GM19455 (cell line): Measurements from ENCODE around the gene CATSPERD.
"Not testable (repeated sequence)": the region's sequence is repeated elsewhere in the genome, so short reads cannot be mapped to it uniquely, and the experiment has no call there.

Experiments
- ATAC-seq: cut with Tn5 transposase; IDR thresholded peaks from one replicate; pipeline ENCODE4 v1.9.1; 2021; ENCODE audit not compliant: unreplicated experiment

CATSPERD gene

DNA sequence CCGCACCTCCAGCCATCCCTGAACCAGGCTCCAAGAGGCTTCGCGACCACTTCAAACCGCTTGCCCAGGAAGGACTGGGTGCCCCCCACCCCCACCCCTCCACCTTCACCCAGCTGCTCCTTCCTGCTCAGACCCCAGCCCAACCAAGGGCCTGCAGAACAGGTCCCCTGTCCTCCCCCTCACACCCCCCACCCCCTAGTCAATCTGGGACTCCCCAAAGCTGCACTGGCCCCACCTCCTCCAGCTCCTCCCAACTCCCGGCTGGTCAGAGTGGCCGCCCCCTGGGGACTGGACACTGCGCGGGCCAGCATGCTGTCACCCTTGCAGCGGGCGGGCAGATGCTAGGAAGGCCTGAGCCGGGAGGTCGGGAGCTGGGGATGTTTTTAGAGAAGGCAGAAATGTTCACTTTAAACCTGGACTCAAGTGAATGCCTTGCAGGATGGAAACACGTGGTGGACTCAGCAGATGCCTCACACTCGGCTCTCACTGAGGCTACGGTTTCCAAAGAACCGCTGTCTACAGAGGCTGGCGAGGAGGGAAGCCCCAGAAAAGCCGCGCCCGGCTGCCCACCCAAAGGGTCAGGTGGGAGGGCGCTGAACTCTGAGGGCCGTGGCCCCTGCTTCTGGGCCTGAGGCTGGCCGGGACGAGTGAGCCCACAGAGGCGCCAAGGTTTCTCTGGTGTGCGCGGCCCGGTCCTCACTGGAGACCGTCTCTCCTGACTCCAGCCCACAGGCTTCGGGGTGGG, 22.4 kb upstream of the CATSPERD start:
- no peak for ATAC-seq

DNA sequence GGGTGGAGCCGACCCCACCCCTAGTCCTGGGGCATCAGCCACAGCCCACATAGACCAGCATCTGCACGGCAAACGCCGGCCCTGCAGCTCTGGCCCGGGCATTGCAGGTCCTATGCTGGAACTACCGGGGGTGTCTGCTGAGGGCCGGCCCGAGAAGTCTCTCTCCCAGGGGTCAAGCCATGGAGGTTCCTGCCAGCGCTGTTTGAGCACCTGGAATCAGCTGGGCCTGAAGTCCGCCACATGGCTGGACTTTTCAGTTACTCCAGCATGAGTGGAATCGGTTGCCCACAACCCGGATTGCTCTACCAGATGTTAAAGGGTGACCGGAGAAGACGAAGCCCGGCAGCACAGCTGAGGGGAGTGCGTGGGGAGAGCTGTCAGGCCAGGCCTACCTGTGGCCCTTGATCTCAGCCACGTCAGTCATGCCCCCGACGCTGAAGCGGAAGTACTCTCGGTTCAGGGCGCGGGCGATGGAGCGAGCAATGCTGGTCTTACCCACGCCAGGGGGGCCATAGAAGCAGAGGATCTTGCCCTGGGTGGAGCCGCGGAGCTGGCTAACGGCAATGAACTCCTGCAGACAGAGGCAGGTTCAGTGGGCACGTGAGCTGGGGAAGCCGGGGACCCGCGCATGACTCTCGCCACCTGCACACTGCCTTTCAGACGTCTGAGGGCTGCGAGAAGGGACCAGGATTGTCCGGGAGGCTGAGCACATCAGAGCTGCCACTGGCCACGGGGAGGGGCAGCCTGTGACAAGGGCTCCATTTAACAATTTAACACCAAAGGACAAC, 21.6 kb upstream of the CATSPERD start:
- ATAC-seq = no peak

DNA sequence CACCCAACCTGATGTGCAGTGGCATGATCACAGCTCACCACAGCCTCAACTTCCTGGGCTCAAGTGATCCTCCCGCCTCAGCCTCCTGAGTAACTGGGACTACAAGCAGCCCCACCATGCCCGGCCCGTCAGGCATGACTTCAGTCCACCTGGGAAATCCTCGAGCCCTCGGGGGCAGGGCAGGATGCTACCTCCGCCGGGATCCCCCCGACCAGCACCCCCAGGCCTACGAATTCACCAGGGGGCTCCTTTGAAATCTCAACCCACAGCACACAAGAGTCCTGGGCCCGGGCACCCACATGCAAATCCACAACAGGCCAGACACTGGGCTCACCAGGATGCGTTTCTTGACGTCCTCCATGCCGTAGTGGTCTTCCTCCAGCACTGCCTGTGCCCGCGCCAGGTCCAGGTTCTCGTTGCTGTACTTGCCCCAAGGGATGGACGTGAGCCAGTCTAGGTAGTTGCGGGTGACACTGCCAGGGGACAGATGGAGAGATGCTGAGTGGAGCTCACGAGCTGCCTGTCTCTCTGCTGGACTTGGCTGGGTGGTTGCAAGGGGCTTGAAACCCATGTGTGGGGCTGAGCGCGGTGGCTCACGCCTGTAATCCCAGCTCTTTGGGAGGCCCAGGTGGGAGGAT, 19.9 kb upstream of the CATSPERD start:
- ATAC-seq = no peak

DNA sequence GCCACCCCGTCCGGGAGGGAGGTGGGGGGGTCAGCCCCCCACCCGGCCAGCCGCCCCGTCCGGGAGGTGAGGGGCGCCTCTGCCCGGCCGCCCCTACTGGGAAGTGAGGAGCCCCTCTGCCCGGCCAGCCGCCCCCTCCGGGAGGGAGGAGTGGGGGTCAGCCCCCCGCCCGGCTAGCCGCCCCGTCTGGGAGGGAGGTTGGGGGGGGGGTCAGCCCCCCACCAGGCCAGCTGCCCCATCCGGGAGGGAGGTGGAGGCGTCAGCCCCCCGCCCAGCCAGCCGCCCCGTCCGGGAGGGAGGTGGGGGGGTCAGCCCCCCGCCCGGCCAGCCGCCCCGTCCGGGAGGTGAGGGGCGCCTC, 18.4 kb upstream of the CATSPERD start:
- not testable (repeated sequence) for ATAC-seq

DNA sequence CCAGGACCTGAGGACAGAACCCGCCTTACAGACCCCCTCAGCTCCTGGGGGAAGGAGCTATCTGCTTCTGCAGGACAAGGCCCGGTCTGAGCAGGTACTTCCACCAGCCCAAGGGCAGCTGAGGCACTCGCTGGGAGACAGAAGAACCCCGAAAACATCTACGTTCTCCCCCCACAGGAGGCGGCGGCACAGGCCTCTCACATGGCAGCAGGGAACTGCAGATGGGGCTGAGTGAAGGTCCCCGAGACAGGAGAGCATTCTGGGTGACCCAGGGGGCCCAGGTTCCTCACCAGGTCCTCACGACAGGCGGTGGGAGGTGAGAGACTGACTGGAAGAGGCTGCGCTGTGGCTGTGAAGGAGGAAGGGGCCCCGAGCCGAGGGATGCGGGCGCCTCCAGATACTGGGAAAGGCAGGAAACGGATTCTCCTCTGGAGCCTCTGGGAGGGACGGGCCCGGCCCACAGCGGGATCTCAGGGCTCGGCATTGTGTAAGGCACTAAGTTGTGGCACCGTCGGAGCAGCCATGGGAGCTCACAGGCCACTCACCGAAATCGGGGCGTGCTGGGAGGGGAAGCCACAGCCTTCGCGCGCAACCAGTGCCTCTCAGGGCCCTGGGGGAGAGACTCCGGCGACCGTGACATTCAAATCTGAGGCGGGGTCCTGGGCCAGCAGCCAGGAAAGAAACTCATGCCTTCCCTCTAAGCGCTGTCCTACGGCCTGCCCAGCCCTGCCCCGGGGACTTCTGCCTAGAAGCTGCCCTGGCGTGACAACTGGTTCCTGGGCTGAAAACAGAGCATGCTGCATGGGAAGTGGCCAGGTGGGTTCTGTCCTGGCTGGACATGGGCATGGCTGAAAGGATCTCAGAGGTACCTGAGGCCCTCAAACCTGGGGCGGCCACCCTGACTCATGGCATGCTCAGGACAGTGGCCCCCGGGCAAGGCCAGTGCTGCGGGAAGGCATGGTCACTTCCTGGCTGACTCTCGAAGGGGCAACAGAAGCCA, 16.3 kb upstream of the CATSPERD start:
- no peak for ATAC-seq

DNA sequence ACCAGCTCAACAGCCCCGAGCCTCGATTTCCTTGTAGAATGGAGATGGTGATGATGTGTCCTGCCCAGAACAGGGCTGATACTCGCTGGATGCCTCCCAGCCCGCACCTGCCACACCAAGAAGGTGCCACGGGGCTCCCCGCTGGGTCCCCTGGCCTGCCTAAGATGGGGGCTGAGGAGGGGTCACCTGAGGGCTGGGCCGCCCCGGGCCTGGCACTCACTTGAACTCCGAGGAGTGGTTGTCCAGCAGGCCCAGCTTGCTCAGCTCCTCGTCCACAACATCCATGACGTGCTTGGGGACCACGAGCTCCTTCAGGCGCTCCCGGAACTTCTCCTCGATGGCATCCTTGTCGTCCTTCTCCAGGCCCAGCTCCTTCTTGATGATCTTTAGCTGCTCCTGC, 14.9 kb upstream of the CATSPERD start:
- no peak for ATAC-seq

DNA sequence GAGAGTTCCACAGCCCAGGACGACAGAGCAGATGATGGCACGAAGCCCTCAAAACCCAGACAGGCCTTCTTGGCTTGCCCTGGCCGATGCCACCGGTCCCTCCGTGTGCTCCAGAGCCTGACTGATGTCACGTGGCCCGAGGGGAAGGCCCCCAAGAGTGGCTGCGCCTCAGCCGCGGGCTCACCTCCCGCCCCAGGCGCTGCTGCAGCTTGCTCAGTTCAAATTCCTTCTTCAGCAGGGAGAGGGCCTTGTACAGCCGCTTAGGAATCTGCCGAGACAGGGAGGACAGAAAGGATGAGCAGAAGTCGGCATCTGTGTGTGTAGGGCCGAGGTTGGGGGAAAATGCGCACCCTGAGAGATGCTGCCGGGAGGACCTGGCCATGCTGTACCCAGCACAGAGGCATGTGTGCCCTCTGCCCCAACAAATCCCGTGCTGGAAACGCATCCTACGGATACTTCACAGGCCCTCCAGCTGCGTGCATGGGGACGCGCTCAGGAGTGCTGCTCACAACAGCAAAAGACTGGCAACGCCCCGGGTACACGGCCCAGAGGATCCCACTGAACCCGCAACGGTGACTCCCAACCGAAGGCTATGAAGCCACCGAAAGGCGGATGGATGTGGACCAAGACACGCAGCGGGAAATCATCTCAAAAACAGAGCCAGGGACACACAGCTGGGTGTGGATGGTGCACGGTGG, 13.4 kb upstream of the CATSPERD start:
- no peak for ATAC-seq

DNA sequence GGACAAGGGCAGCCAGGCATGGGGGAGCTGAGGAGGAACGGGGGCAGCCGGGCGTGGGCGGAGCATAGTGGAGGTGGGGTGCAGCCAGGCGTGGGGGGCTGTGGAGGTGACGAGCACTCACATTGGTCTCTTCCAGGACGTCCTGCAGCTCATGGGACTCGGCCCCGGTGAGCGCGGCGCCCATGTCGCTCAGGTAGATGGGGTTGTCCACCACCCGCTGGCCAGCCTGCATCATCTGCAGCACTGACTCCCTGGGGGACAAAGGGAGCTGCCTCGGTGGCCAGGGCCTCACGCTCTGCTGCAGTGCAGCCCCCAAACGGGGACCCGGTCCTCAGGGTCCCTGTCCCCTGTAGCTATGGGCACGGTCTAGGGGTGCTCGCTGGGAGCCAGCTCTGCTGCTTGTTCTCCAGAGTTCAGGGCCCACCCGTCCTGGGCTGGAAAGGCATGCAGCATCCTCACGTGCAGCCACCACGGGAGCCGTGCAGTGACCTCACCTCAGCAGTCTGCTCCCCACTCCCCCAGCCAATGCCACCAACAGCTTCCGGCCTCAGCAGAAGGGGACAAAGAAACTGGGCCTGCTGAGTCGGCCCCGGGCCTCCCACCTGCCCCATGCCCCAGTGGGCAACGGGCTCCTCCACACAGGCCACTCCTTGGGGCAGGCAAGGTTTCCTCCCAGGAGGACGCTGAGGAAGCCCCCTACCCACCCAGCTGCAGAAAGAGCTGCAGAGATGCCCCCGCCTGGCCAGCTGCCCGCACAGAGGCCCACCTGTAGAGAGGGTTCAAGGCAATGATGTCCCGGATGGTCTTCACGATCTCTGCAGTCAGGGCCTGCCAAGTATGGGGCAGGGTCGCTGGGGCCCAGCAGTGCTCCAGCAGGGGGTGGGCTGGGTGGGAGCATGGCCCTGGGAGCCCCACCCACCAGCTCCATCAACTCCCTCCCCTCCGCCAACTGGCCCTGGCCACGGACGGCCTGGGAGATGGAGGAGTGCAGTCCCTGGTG, 12.6 kb upstream of the CATSPERD start:
- no peak for ATAC-seq

DNA sequence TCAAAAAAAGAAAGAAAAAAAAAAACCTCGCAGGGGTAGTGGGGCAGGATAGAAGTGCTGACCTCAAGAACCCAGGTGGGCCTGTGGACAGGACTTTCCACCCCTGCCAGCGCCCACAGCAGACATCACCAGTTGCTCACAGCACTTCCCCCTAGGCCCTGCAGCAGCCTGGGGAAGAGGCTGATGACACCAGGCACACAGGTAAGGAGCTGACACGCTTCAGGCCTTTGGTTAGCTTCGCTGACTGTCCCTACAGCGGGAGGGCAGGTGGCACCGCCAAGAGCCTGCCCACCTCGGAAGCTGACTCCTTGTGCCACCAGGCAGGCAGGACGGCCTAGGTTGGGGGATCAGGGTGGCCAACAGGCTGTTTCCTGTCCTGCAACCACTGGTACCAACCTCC, 9.4 kb upstream of the CATSPERD start:
- no peak for ATAC-seq

DNA sequence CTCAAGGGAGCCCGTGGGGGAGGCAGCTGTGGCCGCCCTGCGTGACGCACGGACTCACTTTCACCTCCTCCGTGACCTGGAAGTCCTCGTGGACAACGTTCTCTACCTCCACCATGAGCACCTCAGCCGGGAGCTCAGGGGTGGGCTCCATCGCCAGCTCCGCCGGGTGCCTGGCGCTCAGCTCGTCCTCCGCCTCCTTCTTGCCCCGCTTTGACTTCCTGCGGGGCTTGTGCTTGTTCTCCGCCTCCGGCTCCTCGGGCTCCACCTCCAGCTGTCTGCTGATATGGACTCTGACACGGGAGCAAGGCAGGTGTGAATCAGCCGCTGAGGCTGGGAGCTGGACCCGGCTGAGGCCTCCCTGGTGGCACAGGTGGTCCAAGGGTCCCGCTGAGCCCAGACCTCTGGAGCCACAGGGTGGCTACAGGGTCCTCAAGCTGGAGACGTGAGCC, 8.7 kb upstream of the CATSPERD start:
- ATAC-seq = no peak

DNA sequence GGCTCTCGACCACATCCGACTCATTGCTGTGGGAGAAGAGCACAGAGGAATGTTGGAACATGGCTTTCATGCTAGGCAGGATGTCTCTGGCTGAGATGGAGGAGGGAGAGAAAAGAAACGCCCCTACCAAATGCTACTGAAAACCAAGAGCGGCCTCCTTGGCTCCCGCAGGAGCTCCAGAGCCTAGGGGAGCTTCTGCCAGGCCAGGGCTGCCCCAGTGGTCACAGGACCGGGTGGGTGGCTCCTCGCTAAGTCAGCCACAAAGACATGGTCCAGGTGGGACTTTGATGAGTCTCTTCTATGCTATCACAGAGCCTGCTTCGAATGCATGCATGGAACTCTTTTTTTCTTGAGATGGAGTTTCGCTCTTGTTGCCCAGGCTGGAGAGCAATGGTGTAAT, 7.2 kb upstream of the CATSPERD start:
- no peak for ATAC-seq

DNA sequence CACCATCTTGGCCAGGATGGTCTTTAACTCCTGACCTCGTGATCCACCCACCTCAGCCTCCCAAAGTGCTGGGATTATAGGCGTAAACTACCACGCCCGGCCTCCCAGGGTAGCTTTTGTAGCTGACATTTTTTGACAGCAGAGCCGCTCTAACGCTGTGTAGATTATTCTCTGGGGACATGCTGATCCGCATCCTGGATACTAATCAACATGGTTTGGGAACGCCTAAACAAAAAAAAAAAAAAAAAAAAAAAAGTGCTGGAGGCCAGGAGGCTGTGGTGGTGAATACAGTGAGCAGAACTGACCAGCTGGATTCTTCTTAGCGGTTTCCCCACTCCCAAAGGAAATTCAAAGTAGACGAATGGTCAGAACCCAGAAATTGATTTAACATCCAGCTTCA, 5.6 kb upstream of the CATSPERD start:
- ATAC-seq = no peak

DNA sequence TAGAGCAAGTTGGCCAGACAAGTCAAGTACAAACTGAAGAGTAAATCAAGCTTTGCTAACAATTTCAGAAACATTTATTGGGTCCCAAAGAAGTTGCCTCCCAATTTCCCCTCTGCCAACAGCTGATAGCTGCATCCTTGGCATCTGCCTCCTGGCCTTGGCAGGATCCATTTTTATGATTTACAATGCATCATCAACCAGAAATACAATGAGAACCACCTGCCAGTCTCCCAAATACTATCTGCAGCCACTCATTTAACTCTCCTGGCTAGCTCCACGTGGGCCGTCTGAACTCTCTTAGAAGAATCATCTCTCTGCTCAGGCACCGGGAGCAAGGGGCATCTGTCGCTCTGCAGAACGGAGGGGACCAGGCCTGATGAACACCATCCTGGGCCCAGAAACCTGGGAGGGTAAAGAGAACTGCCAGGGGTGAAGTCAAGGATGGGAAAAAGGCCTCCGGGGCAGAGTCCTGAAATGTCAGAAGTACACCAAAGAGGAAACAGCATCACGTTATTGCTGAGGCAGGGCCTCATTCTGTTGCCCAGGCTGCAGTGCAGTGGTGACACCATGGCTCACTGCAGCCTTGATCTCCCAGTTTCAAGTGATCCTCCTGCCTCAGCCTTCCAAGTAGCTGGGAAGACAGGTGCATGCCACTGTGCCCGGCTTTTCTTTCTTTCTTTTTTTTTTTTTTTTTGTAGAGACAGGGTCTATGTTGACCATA, 3.1 kb upstream of the CATSPERD start:
- no peak for ATAC-seq

DNA sequence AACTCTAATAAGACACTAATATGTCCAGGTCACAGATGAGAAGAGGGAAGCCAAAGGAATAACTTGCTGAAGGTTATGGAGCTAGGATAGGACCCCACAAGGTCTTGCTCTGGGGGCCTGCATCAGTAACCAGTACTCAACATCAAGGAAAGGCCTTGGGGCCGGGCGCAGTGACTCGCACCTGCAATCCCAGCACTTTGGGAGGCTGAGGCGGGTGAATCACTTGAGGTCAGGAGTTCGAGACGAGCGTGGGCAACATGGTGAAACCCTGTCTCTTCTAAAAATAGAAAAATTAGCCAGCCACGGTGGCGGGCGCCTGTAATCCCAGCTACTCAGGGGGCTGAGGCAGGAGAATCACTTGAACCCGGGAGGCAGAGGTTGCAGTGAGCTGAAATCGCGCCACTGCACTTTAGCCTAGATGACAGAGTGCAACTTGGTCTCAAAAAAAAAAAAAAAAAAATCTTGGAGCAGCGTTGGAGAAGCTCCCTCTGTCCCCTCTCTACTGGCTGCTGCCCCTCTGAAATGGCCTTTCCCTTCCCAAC, 2.3 kb upstream of the CATSPERD start:
- ATAC-seq = no peak

DNA sequence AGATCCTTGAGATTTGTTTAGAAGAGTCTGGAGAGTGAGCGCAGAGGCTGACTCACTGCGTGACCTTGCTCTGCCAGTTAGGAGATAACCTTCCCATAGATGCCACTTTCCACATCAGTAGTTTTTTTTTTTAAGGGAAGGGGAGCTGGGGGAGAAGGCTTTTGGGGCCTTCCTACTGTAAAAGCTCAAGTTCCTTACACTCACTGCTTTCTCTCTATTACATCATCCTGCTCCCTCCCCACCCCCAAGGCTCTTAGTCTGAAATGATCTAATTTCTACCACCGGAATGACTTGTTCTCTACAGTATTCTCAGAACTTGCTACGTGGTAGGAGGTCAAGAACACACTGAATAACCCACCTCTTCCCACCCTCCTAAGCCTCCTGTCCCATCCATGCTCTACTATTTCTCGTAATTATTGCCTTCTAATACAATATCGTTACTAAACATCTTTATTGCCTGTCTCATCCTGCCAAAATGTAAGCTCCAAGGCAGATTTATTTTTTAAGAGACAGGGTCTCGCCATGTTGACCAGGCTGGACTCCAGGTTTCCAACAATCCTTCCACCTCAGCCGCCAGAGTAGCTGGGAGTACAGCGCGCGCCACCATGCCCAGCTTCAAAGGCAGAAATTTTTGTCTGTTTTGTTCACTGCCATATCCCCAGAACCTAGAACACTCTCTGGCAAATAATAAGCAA, 1.7 kb upstream of the CATSPERD start:
- no peak for ATAC-seq

DNA sequence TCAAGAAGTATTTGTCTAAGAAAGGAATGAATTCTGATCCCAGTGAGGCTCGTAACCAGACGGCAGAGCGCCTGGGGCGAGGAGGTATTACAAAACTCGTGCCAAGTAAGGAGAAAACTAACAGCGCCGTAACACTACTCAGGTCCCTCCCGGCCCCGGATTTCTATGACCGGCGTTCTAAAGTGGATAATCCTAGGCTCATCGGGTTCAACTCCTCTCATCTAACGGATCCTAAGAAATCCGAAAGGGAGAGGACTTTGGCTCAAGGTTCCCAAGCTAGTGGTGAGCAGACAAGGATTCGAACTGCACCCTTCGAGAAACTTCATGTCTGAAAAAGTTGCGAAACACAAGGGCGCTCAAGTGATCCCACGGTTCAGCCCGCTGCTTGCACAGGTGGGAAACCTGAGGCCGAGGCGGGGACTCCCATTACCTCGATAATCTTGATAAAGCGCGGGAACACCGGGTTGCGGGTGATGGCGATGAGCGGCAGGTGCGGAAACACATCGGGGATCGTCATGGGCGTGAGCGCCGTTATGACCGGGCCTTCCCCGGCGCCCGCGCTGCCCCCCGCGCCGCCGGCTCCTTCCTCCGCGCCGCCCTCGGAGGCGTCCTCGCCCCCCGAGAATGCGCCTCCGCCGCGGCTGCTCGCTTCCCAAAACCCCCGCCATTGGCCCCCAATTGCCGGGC, 1.0 kb upstream of the CATSPERD start:
- peak; percentile 5 for ATAC-seq
